Measurements from ENCODE around the gene CHTF18.

DNA sequence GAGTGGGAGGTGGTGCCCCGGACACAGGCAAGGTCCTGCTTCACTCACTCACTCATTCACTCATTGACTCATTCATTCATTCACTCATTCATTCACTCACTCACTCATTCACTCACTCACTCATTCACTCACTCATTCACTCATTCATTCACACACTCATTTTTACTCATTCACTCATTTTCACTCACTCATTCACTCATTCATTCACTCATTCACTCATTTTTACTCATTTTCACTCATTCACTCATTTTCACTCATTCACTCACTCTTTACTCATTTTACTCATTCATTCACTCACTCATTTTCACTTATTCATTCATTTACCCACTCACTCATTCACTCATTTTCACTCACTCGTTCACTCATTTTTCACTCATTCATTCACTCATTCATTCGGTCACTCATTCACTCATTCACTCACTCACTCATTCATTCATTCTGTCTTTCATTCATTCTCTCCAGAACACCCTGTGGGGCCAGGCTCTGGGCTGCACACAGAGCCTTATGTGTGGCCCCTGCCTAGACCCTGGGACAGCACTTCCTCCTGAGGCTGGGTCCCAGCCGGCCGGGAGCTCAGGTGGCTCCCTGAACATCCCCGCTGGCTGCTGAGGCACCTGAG, 9.4 kb upstream of the CHTF18 start:
- TF ChIP-seq, protein P1, sequence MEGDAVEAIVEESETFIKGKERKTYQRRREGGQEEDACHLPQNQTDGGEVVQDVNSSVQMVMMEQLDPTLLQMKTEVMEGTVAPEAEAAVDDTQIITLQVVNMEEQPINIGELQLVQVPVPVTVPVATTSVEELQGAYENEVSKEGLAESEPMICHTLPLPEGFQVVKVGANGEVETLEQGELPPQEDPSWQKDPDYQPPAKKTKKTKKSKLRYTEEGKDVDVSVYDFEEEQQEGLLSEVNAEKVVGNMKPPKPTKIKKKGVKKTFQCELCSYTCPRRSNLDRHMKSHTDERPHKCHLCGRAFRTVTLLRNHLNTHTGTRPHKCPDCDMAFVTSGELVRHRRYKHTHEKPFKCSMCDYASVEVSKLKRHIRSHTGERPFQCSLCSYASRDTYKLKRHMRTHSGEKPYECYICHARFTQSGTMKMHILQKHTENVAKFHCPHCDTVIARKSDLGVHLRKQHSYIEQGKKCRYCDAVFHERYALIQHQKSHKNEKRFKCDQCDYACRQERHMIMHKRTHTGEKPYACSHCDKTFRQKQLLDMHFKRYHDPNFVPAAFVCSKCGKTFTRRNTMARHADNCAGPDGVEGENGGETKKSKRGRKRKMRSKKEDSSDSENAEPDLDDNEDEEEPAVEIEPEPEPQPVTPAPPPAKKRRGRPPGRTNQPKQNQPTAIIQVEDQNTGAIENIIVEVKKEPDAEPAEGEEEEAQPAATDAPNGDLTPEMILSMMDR (IDR thresholded peaks at IDR 0.05): no peak
- TF ChIP-seq POLR2A (IDR thresholded peaks at IDR 0.05): no peak

Measured in body of pancreas (tissue), 4 donors.